ENCODE results near the gene AP2A2.

GRCh38 chr11:1031121-1031899 is 105.6 kb downstream of the AP2A2 start:
- TF ChIP-seq CTCF (tag by site-specific recombination; IDR thresholded peaks at IDR 0.05) (no peak), REST (tag by site-specific recombination; IDR thresholded peaks at IDR 0.05) (no peak), ZNF571 (tag by site-specific recombination; IDR thresholded peaks at IDR 0.05) (no peak), INSM2 (tag by site-specific recombination; IDR thresholded peaks at IDR 0.05) (no peak), ZNF707 (tag by site-specific recombination; IDR thresholded peaks at IDR 0.05) (no peak), ZNF391 (tag by site-specific recombination; IDR thresholded peaks at IDR 0.05; ENCODE audit: borderline replicate concordance, low read depth) (no peak), SALL2 (tag by site-specific recombination; IDR thresholded peaks at IDR 0.05; ENCODE audit: borderline replicate concordance) (no peak), ZNF18 (tag by site-specific recombination; IDR thresholded peaks at IDR 0.05) (no peak), ZNF37A (tag by site-specific recombination; IDR thresholded peaks at IDR 0.05) (no peak), ZNF24 (tag by site-specific recombination; IDR thresholded peaks at IDR 0.05) (no peak), ZNF280D (tag by site-specific recombination; IDR thresholded peaks at IDR 0.05) (no peak), ZBTB17 (tag by site-specific recombination; IDR thresholded peaks at IDR 0.05) (no peak), PRDM1 (tag by site-specific recombination; IDR thresholded peaks at IDR 0.05) (no peak)
